Measurements from ENCODE around the gene PTHLH.
A peak's percentile ranks its signal among the peaks of the same experiment; 100 is the strongest.

Gene PTHLH

DNA sequence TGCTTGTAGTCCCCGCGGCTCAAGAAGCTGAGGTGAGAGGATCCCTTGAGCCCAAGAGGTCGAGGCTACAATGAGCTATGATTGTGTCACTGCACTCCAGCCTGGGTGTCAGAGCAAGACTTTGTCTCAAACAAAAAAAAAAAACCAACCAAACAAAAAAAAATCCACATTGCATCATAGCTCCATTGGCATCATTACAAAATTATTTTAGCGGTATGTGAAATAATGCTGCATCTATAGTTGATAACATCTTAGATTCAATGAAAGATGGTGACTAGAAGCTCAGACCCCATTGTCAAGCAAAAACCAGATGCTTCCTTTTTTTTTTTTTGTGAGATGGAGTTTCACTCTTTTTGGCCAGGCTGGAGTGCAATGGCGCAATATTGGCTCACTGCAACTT is 14.8 kb upstream of the PTHLH start:
- H2AFZ ChIP-seq = no peak overlapping the region
- no peak overlapping the region for H3K4me2 ChIP-seq (ENCODE audit: low read length)
- H3K36me3 ChIP-seq (ENCODE audit: control insufficient read depth, insufficient read depth, low read length) = no peaks in the 10 kb centered on the region
- H3K79me2 ChIP-seq = no peaks in the 10 kb centered on the region
- no peaks in the 10 kb centered on the region for H3K27me3 ChIP-seq (ENCODE audit: control insufficient read depth, insufficient read depth, low read length)
- H3K9ac ChIP-seq = no peak overlapping the region
- TF ChIP-seq, protein P1, sequence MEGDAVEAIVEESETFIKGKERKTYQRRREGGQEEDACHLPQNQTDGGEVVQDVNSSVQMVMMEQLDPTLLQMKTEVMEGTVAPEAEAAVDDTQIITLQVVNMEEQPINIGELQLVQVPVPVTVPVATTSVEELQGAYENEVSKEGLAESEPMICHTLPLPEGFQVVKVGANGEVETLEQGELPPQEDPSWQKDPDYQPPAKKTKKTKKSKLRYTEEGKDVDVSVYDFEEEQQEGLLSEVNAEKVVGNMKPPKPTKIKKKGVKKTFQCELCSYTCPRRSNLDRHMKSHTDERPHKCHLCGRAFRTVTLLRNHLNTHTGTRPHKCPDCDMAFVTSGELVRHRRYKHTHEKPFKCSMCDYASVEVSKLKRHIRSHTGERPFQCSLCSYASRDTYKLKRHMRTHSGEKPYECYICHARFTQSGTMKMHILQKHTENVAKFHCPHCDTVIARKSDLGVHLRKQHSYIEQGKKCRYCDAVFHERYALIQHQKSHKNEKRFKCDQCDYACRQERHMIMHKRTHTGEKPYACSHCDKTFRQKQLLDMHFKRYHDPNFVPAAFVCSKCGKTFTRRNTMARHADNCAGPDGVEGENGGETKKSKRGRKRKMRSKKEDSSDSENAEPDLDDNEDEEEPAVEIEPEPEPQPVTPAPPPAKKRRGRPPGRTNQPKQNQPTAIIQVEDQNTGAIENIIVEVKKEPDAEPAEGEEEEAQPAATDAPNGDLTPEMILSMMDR (IDR thresholded peaks at IDR 0.05) = no peak
- no peaks in the 10 kb centered on the region for H3K9me3 ChIP-seq (ENCODE audit: control insufficient read depth, low read length)
- H3K4me3 ChIP-seq (ENCODE audit: low read depth, low read length) = no peak overlapping the region
- H3K27ac ChIP-seq = no peak overlapping the region
- H3K4me1 ChIP-seq = peaks cover 27% of the 10 kb centered on the region

DNA sequence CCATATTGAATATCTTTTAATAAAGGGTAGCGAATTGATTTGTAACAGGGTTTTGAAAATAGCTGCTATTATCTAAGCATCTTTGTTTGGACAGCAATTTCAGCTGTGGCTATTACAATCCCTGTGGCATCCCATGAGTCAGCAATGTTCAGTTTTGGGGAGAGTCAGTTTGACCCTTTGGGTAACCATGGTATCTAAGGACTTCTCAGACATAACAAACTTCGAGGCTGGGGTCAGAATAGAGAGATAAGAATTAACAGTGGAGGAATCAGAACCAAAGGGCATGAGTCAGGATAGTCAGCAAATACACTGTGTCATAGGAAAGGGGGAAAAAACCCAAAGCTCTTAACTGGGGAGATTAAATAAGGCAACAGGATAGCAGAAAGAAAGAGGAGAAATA is 11.7 kb upstream of the PTHLH start:
- Histone ChIP-seq H3K9me3 (ENCODE audit: control insufficient read depth, low read length) (no peaks in the 10 kb centered on the region), H3K79me2 (no peaks in the 10 kb centered on the region), H3K4me2 (ENCODE audit: low read length) (peak overlapping the region; percentile 31), H3K36me3 (ENCODE audit: control insufficient read depth, insufficient read depth, low read length) (no peaks in the 10 kb centered on the region), H3K4me1 (peaks cover 33% of the 10 kb centered on the region), H3K4me3 (ENCODE audit: low read depth, low read length) (peak overlapping the region; percentile 30), H3K9ac (no peak overlapping the region), H3K27me3 (ENCODE audit: control insufficient read depth, insufficient read depth, low read length) (no peaks in the 10 kb centered on the region), H3K27ac (peak overlapping the region; percentile 93), H2AFZ (no peak overlapping the region)
- TF ChIP-seq, protein P1 (IDR thresholded peaks at IDR 0.05) = no peak

DNA sequence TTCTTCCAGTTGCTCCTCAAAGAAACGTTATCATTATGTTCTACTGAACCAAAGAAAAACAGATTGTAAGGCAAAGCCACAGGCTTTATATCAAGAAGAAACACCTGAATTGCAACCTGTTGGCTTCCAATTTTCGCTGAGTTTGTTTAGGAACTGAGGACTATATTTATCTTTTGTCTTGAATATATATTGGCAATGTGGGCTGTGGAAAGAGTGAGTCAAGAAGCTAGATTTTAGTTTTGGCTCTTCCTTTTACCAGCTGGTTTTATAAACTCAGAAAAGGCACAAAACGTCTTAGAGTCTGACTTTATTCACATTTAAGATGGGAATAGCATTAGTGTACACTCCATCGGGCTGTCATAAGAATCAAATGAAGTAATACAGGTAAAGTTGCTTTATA is 10.4 kb upstream of the PTHLH start:
- Histone ChIP-seq H3K79me2 (no peaks in the 10 kb centered on the region), H2AFZ (no peak overlapping the region), H3K27me3 (ENCODE audit: control insufficient read depth, insufficient read depth, low read length) (no peaks in the 10 kb centered on the region), H3K9me3 (ENCODE audit: control insufficient read depth, low read length) (no peaks in the 10 kb centered on the region), H3K4me1 (peaks cover 34% of the 10 kb centered on the region), H3K9ac (no peak overlapping the region), H3K4me3 (ENCODE audit: low read depth, low read length) (no peak overlapping the region), H3K36me3 (ENCODE audit: control insufficient read depth, insufficient read depth, low read length) (no peaks in the 10 kb centered on the region), H3K4me2 (ENCODE audit: low read length) (peak overlapping the region; percentile 31), H3K27ac (peak overlapping the region; percentile 93)
- TF ChIP-seq, protein P1 (IDR thresholded peaks at IDR 0.05) = no peak

DNA sequence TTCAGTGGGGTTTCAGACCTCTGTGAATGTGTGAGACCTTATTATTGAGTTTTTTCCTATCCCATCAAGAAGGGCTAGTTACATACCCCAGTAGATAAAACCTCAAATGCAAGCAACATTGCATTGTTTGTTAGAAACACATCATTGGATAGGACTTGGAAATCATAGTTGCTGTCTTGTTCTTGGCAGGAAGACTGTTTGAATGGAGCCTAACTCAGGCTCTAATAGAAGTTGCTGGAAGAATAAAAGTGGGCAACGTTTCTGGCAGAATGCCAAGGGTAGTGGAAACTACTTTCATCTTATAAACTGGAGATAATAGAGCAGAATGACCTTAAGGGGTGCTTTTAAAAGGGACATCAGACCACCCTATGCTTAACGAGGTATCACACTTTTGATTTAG is 9.9 kb upstream of the PTHLH start:
- no peaks in the 10 kb centered on the region for H3K36me3 ChIP-seq (ENCODE audit: control insufficient read depth, insufficient read depth, low read length)
- no peak overlapping the region for H3K9ac ChIP-seq
- no peaks in the 10 kb centered on the region for H3K79me2 ChIP-seq
- peaks cover 36% of the 10 kb centered on the region for H3K4me1 ChIP-seq
- TF ChIP-seq, protein P1 (IDR thresholded peaks at IDR 0.05) = no peak
- no peaks in the 10 kb centered on the region for H3K27me3 ChIP-seq (ENCODE audit: control insufficient read depth, insufficient read depth, low read length)
- no peaks in the 10 kb centered on the region for H3K9me3 ChIP-seq (ENCODE audit: control insufficient read depth, low read length)
- no peak overlapping the region for H2AFZ ChIP-seq
- H3K4me3 ChIP-seq (ENCODE audit: low read depth, low read length) = no peak overlapping the region
- peak overlapping the region; percentile 31 for H3K4me2 ChIP-seq (ENCODE audit: low read length)
- H3K27ac ChIP-seq = peak overlapping the region; percentile 93

DNA sequence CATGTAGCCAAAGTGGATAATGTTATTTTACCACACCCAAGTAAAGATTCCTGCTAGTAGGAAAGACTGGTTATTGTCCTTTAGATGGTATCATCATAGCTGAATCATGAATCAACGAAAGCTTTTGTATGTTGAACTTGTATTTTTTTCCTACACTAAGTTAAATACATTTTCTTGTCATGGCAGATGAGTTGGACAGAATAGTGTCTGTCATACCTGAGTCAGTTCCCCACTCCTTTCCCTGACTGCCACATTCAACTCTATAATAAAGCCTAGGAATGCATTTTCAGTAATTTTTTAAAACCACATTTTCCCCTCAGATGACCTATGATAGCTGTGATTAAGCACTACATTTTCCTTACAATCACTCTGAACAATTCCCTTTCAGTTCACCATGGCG is 9.3 kb upstream of the PTHLH start:
- peaks cover 36% of the 10 kb centered on the region for H3K4me1 ChIP-seq
- no peaks in the 10 kb centered on the region for H3K27me3 ChIP-seq (ENCODE audit: control insufficient read depth, insufficient read depth, low read length)
- no peaks in the 10 kb centered on the region for H3K9me3 ChIP-seq (ENCODE audit: control insufficient read depth, low read length)
- no peak overlapping the region for H3K4me2 ChIP-seq (ENCODE audit: low read length)
- no peak overlapping the region for H2AFZ ChIP-seq
- no peak overlapping the region for H3K9ac ChIP-seq
- TF ChIP-seq, protein P1 (IDR thresholded peaks at IDR 0.05) = no peak
- H3K36me3 ChIP-seq (ENCODE audit: control insufficient read depth, insufficient read depth, low read length) = no peaks in the 10 kb centered on the region
- no peaks in the 10 kb centered on the region for H3K79me2 ChIP-seq
- peak overlapping the region; percentile 93 for H3K27ac ChIP-seq
- H3K4me3 ChIP-seq (ENCODE audit: low read depth, low read length) = no peak overlapping the region

Data from parathyroid adenoma (tissue), 2 donors.